PC-9 (cell line): ENCODE measurements around the gene STIMATE. TPM values are rescaled to one million over a fixed set of nuclear protein-coding genes. Genes with fewer than 3 reads are reported as not detected.

ENCODE experiments used
- BruUV-seq: library from RNA; stranded (reverse); fragments of 400-500 nt; replicated peaks from 2 replicates; lab custom pipeline; 2021; lab: Mats Ljungman, UMichigan
- CTCF ChIA-PET: fragments of 300-600 bp; sonication (Branson Sonifier 250); formaldehyde crosslinking; loops from one replicate; lab custom pipeline; 2022; ENCODE audit warnings: antibody characterized with exemption; lab: Charles Lee
- POLR2A ChIA-PET: fragments of 300-600 bp; sonication (Branson Sonifier 250); formaldehyde crosslinking; loops from one replicate; lab custom pipeline; 2022; ENCODE audit warnings: antibody characterized with exemption; ENCODE audit not compliant: unreplicated experiment; lab: Charles Lee
- DNase-seq, 2 experiments: peaks; one replicate each; pipeline versions ENCODE4 v3.0.0 to v3.0.0-alpha.2; 2015 to 2022; ENCODE audit warnings: mixed read lengths in 1 of 2
- H2AFZ ChIP-seq: fragments of 200-600 bp; sonication (generic); 2 replicates; pipeline ENCODE4 v1.8.1; 2017; ENCODE audit warnings: antibody characterized with exemption
- H3F3A ChIP-seq: fragments of 200-600 bp; sonication (generic); 2 replicates; pipeline ENCODE4 v1.8.1; 2017; ENCODE audit warnings: antibody characterized with exemption, mild to moderate bottlenecking, low read depth; ENCODE audit not compliant: insufficient read depth
- H3K27ac ChIP-seq: fragments of 200-600 bp; sonication (generic); 2 replicates; pipeline ENCODE4 v1.6.1; 2016; ENCODE audit warnings: mixed run types
- H3K27me3 ChIP-seq: fragments of 200-600 bp; sonication (generic); 2 replicates; pipeline ENCODE4 v1.6.1; 2016; ENCODE audit warnings: low read depth, mixed run types; ENCODE audit not compliant: insufficient read depth
- H3K36me3 ChIP-seq: fragments of 200-600 bp; sonication (generic); 2 replicates; pipeline ENCODE4 v1.6.1; 2016; ENCODE audit warnings: low read depth, mixed run types
- H3K4me1 ChIP-seq: fragments of 200-600 bp; sonication (generic); replicated peaks from 2 replicates; pipeline ENCODE4 v1.6.1; 2016; ENCODE audit warnings: mixed run types; ENCODE audit not compliant: insufficient read depth
- H3K4me2 ChIP-seq: fragments of 200-600 bp; sonication (generic); 2 replicates; pipeline ENCODE4 v1.6.1; 2017; ENCODE audit warnings: mixed run types
- H3K4me3 ChIP-seq: fragments of 200-600 bp; sonication (generic); 2 replicates; pipeline ENCODE4 v1.6.1; 2016; ENCODE audit warnings: mixed run types
- H3K79me2 ChIP-seq: fragments of 200-600 bp; sonication (generic); 2 replicates; pipeline ENCODE4 v1.6.1; 2017; ENCODE audit warnings: low read depth, mixed run types
- H3K9me2 ChIP-seq: fragments of 200-600 bp; sonication (generic); 2 replicates; pipeline ENCODE4 v1.8.1; 2017; ENCODE audit warnings: mild to moderate bottlenecking; ENCODE audit not compliant: insufficient read depth
- H3K9me3 ChIP-seq: fragments of 200-600 bp; sonication (generic); 2 replicates; pipeline ENCODE4 v1.8.1; 2016; ENCODE audit warnings: low read depth; ENCODE audit not compliant: insufficient read depth
- H4K20me1 ChIP-seq: fragments of 200-600 bp; sonication (generic); 2 replicates; pipeline ENCODE4 v1.8.1; 2017; ENCODE audit not compliant: insufficient read depth
- CTCF ChIP-seq: fragments of 200-600 bp; sonication (generic); conservative IDR thresholded peaks from 2 replicates; pipeline ENCODE4 v1.6.1; 2017; ENCODE audit warnings: mixed run types, antibody characterized with exemption, mild to moderate bottlenecking, moderate library complexity
- EZH2 ChIP-seq: fragments of 200-600 bp; sonication (generic); IDR thresholded peaks from 2 replicates; pipeline ENCODE4 v1.8.0; 2017; ENCODE audit warnings: antibody characterized with exemption, low read depth
- intact Hi-C: fragments of 100-400 bp; cut with micrococcal nuclease; formaldehyde crosslinking; loops from one replicate; pipeline ENCODE4 v1.10.0; 2022; ENCODE audit not compliant: unreplicated experiment
- total RNA-seq: library from RNA; stranded (reverse); gene quantifications from 2 replicates; pipeline ENCODE4 v1.2.3, GENCODE V29; 2021

STIMATE gene
- total RNA-seq, 1 experiment from 2014 or later = 16.8 TPM

GRCh38 chr3:52873433-52874159 is 23.8 kb downstream of the STIMATE start:
- H3K36me3 ChIP-seq = no peaks in the 10 kb centered on the region
- no peaks in the 10 kb centered on the region for H3K27me3 ChIP-seq
- no TSS peak for BruUV-seq
- no peak overlapping the region for H3K4me2 ChIP-seq
- intact Hi-C loops = no loop called here
- no peak for DNase-seq
- no peaks in the 10 kb centered on the region for H3K9me2 ChIP-seq
- no peak overlapping the region for H2AFZ ChIP-seq
- H3F3A ChIP-seq = no peaks in the 10 kb centered on the region
- ChIA-PET POLR2A (no interaction called here), CTCF (no interaction called here)
- H4K20me1 ChIP-seq = no peaks in the 10 kb centered on the region
- H3K9me3 ChIP-seq = no peaks in the 10 kb centered on the region
- no peak for TF ChIP-seq CTCF
- TF ChIP-seq EZH2 = no peak
- H3K27ac ChIP-seq = no peak overlapping the region
- H3K79me2 ChIP-seq = no peaks in the 10 kb centered on the region
- H3K4me3 ChIP-seq = no peak overlapping the region
- no peaks in the 10 kb centered on the region for H3K4me1 ChIP-seq

- Histone ChIP-seq H3K9me3 (no peaks in the 10 kb centered on the region), H3K36me3 (no peaks in the 10 kb centered on the region), H3K4me1 (no peaks in the 10 kb centered on the region), H3K27ac (no peak overlapping the region), H2AFZ (no peak overlapping the region), H3K4me3 (no peak overlapping the region), H4K20me1 (no peaks in the 10 kb centered on the region), H3K79me2 (no peaks in the 10 kb centered on the region), H3K27me3 (no peaks in the 10 kb centered on the region), H3F3A (no peaks in the 10 kb centered on the region), H3K4me2 (no peak overlapping the region), H3K9me2 (no peaks in the 10 kb centered on the region)
- ChIA-PET POLR2A (no interaction called here), CTCF (no interaction called here)
- DNase-seq = no peak
- intact Hi-C loops = no loop called here
- TF ChIP-seq CTCF = no peak
- TF ChIP-seq EZH2 = no peak
- BruUV-seq = no TSS peak
Observed at GRCh38 chr3:52872245-52872644, 25.1 kb downstream of the STIMATE start.

- H2AFZ ChIP-seq = no peak overlapping the region
- H3F3A ChIP-seq = no peaks in the 10 kb centered on the region
- no peaks in the 10 kb centered on the region for H3K4me1 ChIP-seq
- intact Hi-C loops = no loop called here
- no peaks in the 10 kb centered on the region for H3K9me3 ChIP-seq
- H3K4me3 ChIP-seq = no peak overlapping the region
- no peaks in the 10 kb centered on the region for H3K27me3 ChIP-seq
- H3K9me2 ChIP-seq = no peaks in the 10 kb centered on the region
- BruUV-seq = no TSS peak
- no peak overlapping the region for H3K27ac ChIP-seq
- ChIA-PET POLR2A (no interaction called here), CTCF (no interaction called here)
- no peaks in the 10 kb centered on the region for H4K20me1 ChIP-seq
- H3K79me2 ChIP-seq = no peaks in the 10 kb centered on the region
- DNase-seq = no peak
- H3K36me3 ChIP-seq = no peaks in the 10 kb centered on the region
- no peak for TF ChIP-seq EZH2
- TF ChIP-seq CTCF = no peak
- no peak overlapping the region for H3K4me2 ChIP-seq
Observed at GRCh38 chr3:52871761-52872160, 25.6 kb downstream of the STIMATE start.
